ENCODE data around the gene EPAS1. TPM values are rescaled to one million over a fixed set of nuclear protein-coding genes. Genes with fewer than 3 reads are reported as not detected.

Gene EPAS1
- total RNA-seq, 1 experiment from 2014 or later: 55.9 TPM

DNA sequence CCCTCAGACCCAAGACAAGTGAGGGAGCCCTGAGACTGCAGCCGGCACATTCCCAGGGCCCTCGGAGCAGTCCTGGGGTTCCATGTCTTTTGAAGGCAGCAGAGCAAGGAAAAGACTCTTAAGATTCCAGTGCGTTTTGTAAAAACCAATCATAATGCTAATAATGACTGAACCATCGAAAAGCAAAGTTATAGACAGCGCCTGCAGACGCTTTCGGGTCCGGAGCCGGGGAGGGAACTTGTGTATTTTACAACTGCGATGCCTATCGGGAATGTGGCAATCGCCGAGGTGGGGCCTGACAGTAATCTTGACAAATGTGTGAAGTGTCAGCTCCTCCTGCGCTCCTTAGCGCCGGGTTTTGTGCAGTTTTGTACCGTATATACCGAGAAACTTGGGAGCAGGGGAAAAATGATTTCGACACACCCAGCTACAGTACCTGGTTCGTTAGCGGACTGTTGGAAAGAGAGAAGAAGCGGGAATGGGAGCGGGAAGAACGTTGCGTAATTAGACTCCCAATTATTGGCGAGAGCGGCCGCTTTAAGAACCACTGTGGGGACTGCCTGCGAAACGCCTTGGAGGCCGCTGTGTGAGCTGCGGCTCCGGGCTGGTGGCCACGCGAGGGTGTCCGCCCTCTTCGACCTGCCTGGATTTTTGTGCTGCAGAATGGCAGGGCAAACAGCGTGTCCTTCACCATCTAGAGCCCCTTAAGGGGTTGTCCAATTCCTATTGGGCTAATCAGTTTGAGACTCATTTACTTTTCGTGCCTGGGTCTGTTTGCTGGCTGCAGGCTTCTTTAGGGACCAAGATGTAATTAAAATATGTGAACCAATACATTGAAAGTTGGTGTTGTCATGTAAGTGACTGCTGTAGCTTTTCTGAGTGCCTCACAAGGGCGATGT lies 2.4 kb downstream of the EPAS1 start:
- H3K4me2 ChIP-seq (ENCODE audit: low read length): peak overlapping the region; percentile 100
- peaks cover 12 to 45% of the 10 kb centered on the region in 2 experiments; a peak in 3 of 4 replicates for H3K4me1 ChIP-seq (ENCODE audit: control insufficient read depth in 1 of 2, insufficient read depth in 2 of 2, low read length in 2 of 2)
- ChIA-PET RAD21 (ENCODE audit: low non-redundant PET in 1 of 2, low total read pairs in 2 of 2, uncharacterized antibody in 2 of 2, unreplicated experiment in 2 of 2) (interaction anchor here in 1 of 2 experiments (0.7 kb wide), 1 partner anchor 13 kb away, joined by 7 read pairs; no protein-coding TSS in a partner anchor), POLR2A (no interaction called here), CTCF (interaction anchor here (0.5 kb wide), 1 partner anchor 1020 kb away, joined by 4 read pairs; no protein-coding TSS in a partner anchor)
- TF ChIP-seq MAX (IDR thresholded peaks at IDR 0.05): peak; percentile 20; the same call in 1 of the 2 replicates
- TF ChIP-seq, protein P1, sequence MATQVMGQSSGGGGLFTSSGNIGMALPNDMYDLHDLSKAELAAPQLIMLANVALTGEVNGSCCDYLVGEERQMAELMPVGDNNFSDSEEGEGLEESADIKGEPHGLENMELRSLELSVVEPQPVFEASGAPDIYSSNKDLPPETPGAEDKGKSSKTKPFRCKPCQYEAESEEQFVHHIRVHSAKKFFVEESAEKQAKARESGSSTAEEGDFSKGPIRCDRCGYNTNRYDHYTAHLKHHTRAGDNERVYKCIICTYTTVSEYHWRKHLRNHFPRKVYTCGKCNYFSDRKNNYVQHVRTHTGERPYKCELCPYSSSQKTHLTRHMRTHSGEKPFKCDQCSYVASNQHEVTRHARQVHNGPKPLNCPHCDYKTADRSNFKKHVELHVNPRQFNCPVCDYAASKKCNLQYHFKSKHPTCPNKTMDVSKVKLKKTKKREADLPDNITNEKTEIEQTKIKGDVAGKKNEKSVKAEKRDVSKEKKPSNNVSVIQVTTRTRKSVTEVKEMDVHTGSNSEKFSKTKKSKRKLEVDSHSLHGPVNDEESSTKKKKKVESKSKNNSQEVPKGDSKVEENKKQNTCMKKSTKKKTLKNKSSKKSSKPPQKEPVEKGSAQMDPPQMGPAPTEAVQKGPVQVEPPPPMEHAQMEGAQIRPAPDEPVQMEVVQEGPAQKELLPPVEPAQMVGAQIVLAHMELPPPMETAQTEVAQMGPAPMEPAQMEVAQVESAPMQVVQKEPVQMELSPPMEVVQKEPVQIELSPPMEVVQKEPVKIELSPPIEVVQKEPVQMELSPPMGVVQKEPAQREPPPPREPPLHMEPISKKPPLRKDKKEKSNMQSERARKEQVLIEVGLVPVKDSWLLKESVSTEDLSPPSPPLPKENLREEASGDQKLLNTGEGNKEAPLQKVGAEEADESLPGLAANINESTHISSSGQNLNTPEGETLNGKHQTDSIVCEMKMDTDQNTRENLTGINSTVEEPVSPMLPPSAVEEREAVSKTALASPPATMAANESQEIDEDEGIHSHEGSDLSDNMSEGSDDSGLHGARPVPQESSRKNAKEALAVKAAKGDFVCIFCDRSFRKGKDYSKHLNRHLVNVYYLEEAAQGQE (IDR thresholded peaks at IDR 0.05; ENCODE audit: low read depth): no peak
- peak overlapping the region; percentile 75 to 91 for H3K4me3 ChIP-seq (replicated peaks in 1 of 2; ENCODE audit: low read depth in 1 of 2, low read length in 2 of 2)
- H3K9ac ChIP-seq (ENCODE audit: low read length): peak overlapping the region; percentile 68; the same call in 1 of the 2 replicates
- ATAC-seq (no peak), DNase-seq (ENCODE audit: low read depth, low spot score) (no peak)
- no peaks in the 10 kb centered on the region for H3K36me3 ChIP-seq (ENCODE audit: control insufficient read depth in 1 of 2, insufficient read depth in 2 of 2, low read length in 2 of 2)
- no peaks in the 10 kb centered on the region for H4K20me1 ChIP-seq (ENCODE audit: insufficient read depth)
- no peak overlapping the region for H2AFZ ChIP-seq (ENCODE audit: low read depth, low read length, poor library complexity, severe bottlenecking)
- intact Hi-C loops (cut with micrococcal nuclease): loop anchor here (5.0 kb wide), 1 partner anchor 68 kb away; no protein-coding TSS in a partner anchor
- H3K27me3 ChIP-seq (ENCODE audit: insufficient read depth, low read length): no peaks in the 10 kb centered on the region
- BruUV-seq (replicated peaks): TSS peak; percentile 36
- H3K79me2 ChIP-seq (ENCODE audit: insufficient read depth, low read length): peaks cover 33% of the 10 kb centered on the region; the same call in 1 of the 2 replicates
- H3K27ac ChIP-seq (ENCODE audit: low read depth, low read length): no peak overlapping the region
- no peaks in the 10 kb centered on the region for H3K9me2 ChIP-seq (ENCODE audit: insufficient read depth)
- H3K9me3 ChIP-seq (ENCODE audit: control insufficient read depth in 1 of 2, insufficient read depth in 1 of 2, low read depth in 1 of 2, low read length in 2 of 2): no peaks in the 10 kb centered on the region

Data from HCT116 (cell line).